ENCODE measurements around the gene CFAP52.
"Not testable (repeated sequence)": the region's sequence is repeated elsewhere in the genome, so short reads cannot be mapped to it uniquely, and the experiment has no call there.

DNA sequence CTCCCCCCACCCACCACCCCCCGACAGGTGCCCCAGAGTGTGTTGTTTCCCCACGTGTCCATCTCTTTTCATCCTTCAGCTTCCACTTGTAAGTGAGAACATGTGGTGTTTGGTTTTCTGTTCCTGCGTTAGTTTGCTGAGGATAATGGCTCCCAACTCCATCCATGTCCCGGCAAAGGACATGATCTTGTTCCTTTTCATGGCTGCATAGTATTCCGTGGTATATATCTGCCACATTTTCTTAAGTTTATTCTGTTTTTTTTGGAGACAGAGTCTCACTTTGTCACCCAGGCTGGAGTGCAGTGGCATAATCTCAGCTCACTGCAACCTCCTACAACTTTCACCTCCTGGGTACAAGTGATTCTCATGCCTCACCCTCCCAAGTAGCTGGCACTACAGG is 63.9 kb downstream of the CFAP52 start:
- TF ChIP-seq, protein P1, sequence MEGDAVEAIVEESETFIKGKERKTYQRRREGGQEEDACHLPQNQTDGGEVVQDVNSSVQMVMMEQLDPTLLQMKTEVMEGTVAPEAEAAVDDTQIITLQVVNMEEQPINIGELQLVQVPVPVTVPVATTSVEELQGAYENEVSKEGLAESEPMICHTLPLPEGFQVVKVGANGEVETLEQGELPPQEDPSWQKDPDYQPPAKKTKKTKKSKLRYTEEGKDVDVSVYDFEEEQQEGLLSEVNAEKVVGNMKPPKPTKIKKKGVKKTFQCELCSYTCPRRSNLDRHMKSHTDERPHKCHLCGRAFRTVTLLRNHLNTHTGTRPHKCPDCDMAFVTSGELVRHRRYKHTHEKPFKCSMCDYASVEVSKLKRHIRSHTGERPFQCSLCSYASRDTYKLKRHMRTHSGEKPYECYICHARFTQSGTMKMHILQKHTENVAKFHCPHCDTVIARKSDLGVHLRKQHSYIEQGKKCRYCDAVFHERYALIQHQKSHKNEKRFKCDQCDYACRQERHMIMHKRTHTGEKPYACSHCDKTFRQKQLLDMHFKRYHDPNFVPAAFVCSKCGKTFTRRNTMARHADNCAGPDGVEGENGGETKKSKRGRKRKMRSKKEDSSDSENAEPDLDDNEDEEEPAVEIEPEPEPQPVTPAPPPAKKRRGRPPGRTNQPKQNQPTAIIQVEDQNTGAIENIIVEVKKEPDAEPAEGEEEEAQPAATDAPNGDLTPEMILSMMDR (IDR thresholded peaks at IDR 0.05; ENCODE audit: extremely low read depth in 1 of 2, insufficient read depth in 1 of 2, low read depth in 1 of 2, low read length in 2 of 2), result not testable (repeated sequence)
- TF ChIP-seq, protein P2, sequence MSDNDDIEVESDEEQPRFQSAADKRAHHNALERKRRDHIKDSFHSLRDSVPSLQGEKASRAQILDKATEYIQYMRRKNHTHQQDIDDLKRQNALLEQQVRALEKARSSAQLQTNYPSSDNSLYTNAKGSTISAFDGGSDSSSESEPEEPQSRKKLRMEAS (IDR thresholded peaks at IDR 0.05; ENCODE audit: insufficient read depth, insufficient read length), result not testable (repeated sequence)

Data from endothelial cell of umbilical vein (primary cell).